Stimulated activated CD8-positive, alpha-beta memory T cell treated with anti-CD3 and anti-CD28 coated beads, Interleukin-7, amount 100 ng/mL, for 4 hours (primary cell): Measurements from ENCODE around the gene ATP2B2.

Experiments
- DNase-seq, 2 donors: peaks; one replicate each; pipeline ENCODE4 v3.0.0-alpha.2; 2020; ENCODE audit warnings: low read depth in 2 of 2

The ATP2B2 gene

DNA sequence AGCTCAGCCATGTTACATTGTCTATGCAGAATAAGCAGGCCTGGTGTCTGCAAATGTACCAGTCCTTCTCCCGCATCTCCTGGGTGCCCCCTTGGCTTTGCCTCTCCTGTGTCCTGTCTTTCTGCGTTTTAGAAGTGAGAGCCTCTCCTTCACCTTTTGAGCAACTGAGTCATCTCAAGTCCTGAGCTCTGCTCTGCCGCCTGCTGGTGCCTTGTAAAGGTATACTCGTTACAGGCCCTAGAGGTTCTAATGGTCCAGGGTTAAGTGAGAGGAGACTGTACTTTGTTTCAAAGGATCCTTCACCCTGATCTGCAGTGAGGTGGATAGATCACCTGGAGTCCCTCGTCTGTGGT, 225.2 kb downstream of the ATP2B2 start:
- no peak for DNase-seq

DNA sequence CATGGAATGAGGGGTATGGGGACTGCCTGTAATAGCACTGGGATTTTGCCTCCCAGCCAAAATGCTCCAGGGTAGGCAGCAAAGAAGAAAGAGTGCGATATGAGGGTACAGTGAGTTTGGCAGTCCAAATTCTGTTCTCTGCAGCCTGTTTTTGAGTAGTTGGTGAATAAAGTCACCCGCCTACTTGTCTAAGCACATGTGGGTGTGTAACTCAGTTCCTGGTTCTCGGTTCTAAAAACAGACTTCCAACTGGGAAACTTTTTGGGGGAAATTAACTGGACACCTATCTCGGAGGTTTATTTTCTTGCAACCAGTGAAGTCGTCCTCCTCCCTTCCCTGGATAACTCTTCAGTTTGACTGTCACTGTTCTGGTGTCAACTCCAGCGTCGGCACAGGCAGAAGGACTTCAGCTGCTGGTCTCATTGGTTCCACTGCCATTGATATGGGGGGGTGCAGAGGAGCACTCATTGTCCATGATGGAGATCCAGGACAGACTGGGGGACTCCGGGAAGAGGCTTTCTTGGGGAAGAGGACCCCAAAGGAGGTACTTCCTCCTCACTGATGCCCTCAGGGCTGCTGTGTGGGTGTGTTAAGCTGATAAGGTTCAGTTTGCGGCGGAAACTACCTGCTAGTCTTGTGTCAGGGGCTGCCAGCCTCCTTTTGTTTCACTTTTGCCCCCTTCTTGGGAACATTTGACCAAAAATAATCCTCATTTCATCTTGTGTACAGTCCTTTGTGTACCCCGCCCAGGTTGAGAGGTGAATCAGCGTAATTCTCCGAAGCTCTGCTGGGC, 225.8 kb downstream of the ATP2B2 start:
- DNase-seq = no peak

DNA sequence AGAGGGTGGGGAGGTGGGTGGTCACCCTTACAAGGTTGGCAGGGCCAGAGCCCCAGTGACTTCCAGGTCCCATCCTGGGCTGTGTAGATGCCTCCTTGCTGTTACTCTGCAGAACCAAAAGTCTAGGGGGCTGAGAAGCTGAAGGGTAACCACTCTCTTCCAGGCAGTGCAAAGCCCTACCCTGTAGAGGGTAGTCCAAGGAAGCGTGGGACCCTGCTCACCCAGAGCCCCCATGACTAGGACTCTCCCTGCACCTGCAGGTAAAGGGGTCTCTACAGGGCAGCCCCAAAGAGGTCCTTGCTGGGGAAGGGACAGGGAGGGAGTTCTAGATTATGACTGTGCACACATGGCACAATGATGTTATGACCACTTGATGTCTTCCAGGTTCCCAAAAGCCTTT, 226.9 kb downstream of the ATP2B2 start:
- no peak for DNase-seq

DNA sequence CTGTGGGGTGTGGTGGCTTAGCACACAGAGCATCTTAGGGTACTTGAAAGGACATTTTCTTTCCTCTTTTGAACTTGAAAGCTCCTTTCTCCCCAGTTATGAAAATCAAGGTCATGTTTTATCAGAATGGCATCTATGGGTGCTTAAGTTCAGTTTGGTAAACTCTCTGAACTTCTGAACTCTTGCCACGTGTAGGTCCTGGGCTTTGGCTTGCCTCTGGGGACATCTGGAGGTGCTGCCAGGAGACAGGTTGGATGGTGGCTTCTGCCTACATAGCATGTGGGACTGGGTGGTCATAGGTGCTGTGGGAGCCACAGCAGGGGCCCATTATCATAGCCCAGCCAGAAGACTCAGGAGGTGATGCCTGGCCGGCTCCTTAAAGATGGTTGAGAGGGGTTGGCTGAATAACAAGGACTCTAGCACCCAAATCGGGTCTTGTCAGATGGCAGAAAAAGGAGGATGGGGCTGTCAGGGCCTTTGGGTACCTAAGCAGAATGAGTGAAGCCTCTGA, 228.2 kb downstream of the ATP2B2 start:
- DNase-seq = no peak

DNA sequence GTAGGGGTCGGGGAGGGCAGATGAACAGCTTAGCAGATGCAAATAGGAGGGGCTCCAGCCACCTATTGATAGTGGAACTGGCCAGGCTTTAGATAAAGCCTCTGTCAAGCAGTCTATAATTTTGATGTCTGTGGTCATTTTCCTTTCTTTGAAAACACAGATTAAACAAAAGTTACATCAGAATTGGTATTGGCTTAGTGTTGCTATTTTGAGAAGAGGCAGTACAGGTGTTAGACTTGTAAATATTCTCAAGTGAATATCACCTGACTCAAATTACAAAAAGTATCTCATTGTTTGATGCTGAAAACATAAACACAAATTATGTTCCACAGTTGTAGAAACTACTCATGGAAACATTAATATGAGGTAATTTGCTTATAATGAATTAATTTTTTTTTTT, 230.8 kb downstream of the ATP2B2 start:
- DNase-seq = no peak
